GM21619 (cell line): ENCODE data around the gene PHLDB3.
A peak's percentile ranks its signal among the peaks of the same experiment; 100 is the strongest.
"Not testable (repeated sequence)": the region's sequence is repeated elsewhere in the genome, so short reads cannot be mapped to it uniquely, and the experiment has no call there.

Experiments used
- ATAC-seq: cut with Tn5 transposase; IDR thresholded peaks from one replicate; pipeline ENCODE4 v1.9.1; 2021; ENCODE audit not compliant: unreplicated experiment

Gene PHLDB3

DNA sequence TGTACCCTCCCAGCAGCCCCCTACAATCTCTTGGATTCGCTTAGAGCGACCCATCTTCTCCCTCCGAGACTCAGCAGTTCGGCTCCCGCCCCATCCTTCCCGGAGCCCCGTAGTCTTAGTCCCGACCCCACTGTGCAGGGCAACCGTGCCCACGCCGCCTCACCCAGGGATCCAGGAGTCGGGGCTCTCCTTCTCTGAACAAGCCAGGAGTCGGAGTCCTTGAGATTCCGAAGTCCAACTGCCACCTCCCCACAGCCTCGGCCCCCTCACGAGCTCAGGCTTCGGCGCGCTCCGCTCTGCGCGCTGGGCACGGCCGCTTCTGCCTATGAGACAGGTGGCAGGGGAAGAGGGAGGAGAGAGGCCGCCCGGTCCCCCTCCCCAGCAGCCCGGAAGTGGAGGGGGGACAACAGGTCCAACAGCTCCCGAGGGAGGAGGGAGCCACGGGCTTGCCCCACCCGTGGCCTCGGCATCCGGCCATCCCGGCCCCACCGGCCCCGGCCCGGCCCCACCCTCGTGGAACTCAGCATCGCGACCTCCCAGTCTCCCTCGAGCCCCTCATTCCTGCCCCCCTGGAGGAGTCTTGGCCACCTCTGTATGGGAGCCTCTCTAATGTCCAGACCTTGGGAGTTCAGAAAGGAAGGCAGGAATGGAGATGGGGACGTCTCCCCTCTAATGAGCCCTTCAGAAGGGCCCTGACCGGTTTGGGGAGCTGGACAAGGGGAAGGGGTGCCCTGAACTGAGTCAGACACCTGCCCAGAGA lies at the start of gene PHLDB3:
Gene PHLDB3 (minus strand): TSS at position 321 of the 760 bp plus-strand sequence. CDS start 628 bp downstream, outside the sequence.
- ATAC-seq, result peak; percentile 14

DNA sequence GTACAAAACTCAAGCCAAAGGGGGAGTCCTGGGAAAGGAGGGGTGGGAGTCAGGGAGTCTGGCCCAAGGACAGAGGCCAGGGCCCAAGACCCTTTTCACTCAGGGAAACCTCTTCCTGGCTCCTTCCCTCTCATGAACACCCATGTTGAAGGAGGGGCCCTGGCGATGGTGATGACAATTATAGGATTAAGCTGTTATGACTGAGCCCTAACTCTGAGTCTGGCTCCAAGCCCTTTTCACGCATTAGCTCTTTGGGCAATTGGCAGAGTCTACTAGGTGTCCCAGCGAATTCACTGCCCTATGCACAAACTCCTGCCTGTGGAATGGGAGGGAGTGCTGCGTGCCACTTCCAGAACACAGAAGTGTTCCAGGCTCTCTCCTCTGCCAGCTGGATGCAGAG lies 49.1 kb upstream of the PHLDB3 start:
- no peak for ATAC-seq

DNA sequence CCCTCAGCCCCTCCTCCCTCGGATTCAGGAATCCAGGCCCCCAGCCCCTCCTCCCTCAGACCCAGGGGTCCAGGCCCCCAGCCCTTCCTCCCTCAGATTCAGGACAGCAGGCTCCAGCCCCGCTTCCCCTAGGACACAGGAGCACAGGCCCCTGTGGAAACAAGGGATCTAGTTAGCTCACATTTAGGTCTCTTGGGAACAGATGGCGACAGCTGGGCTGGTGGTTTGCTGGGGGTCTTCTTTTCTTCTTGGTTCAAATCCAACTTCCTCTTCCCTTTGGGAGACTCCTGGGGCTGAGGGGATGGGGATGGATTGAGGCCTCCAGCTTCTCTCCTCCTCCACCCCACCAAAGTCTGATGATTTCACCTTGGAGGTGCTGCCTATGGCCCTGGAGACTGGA lies 48.1 kb upstream of the PHLDB3 start:
- ATAC-seq, result no peak

DNA sequence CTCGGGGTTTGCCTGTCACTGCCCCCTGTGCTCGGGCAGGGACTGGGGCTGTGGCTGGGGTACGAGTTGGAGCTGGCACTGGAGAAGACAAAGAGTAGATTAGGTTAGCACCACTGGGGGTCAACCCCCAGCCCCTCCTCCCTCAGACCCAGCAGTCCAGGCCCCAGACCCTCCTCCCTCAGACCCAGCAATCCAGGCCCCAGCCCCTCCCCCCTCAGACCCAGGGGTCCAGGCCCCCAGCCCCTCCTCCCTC lies 47.6 kb upstream of the PHLDB3 start:
- ATAC-seq, result no peak

DNA sequence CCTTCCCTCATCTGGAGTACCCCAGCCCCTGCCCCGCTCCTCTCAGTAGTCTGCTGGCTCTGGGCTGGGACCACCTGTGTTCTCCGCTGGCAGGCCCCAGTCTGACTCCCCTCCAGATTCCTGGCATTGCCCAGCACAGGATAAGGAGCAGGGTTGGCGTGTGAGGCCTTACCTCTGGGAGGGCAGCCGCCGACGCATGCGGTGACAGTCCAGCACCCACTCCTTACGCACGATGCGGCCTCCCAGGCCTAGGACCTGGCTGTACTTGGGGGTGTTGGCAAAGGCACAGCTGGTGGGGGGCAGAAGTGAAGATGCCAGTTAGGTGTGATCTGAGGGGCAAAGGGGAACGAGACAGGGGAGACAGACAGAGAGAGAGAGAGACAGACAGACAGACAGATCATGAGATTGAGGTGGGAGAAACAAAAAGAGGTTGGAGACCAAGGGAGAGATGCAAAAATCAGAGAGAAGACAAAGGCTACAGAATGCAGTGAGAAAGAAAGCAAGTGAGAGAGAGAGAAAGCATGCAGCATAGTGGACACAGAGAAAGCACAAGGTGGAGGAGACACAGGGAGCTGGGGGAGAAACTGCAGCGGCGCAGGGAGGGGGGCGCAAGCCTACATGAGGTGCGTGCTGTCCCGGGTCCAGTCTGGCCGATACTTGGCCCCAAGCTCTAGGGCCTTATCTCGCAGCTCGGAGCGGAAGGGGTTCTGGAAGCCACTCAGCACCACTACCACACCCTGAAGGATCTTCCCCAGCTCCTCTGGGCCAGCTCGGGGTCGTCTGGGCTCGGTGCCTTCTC lies 47.1 kb upstream of the PHLDB3 start:
- ATAC-seq, result no peak

DNA sequence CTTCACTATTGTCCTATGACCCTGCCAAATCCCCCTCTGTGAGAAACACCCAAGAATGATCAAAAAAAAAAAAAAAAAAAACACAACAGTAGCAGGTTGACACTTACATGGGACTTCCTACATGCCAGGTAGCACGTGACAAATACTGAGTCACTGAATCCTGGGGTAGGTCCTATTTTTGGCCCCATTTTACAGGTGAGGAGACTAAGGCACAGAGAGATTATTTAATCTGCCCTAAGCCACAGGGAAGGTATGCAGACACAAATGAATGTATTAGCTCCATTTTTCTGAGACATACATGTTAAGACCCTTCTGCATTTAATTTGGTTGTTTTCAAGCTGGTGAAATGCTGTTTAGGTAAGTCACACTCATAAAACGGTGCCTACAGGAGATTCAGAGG lies 44.2 kb upstream of the PHLDB3 start:
- no peak for ATAC-seq

DNA sequence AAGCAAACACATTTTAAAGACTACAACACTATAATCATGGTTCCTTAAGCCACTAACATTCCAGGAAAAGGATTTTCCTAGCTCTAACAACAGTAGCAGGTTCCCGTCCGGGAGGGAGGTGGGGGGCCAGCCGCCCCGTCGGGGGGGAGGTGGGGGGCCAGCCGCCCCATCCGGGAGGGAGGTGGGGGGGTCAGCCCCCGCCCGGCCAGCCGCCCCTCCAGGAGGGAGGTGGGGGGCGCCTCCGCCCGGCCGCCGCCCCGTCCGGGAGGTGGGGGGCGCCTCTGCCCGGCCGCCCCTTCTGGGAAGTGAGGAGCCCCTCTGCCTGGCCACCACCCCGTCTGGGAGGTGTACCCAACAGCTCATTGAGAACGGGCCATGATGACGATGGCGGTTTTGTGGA lies 43.4 kb upstream of the PHLDB3 start:
- ATAC-seq, result not testable (repeated sequence)

DNA sequence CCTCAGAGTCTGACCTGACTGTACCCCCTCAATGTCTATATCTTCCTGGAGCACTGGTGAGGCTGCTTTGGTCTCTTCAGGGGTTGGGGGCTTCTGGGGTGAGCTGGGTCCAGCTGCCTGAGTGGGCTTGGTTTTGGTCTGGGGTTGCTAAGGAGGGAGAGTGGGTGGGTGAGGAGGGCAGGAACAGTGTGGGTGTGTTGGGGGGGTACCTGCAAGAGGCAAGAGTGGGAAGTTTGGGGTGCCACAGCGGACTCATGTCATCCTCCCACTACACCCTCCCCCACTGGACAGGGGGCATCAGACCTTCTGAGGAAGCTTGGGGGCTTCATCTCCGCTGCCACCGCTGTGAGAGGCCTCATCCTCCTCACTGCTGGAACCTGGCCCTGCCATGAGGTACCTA lies 42.0 kb upstream of the PHLDB3 start:
- no peak for ATAC-seq

DNA sequence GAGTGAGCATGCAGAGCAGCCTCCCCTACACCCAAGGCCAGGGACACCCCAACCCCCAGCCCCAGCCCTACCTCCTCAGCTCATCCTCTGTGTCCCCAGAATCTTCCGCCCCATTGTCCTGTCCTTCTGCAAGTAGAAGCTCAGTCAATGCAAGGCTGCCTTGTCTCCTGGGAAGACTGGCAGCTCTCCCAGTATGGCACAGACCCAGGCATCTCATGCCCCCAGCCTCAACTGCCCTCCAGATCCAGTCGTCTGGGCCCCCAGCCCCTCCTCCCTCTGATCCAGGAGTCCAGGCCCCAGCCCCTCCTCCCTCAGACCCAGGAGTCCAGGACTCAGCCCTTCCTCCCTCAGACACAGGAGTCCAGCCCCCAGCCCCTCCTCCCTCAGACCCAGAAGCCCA lies 41.4 kb upstream of the PHLDB3 start:
- ATAC-seq, result no peak

DNA sequence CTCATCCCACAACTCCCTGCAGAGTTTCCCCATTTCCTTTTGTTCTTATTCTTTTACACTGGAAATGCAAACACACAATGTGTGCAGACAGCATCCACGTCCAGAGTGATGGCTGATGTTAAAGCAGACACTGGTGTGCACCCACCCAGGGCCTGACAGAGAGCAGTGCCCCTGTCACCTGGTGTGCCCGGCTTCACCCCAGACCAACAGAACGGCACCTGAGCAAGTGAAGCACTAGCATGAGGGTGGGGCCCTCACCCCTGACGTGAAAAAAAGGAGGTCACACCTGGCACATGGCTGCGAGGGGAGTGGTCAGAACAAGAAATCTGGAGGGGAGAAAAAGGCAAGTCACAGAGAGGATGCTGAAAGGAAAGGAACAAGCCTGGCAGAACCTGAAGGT lies 40.7 kb upstream of the PHLDB3 start:
- ATAC-seq, result no peak

DNA sequence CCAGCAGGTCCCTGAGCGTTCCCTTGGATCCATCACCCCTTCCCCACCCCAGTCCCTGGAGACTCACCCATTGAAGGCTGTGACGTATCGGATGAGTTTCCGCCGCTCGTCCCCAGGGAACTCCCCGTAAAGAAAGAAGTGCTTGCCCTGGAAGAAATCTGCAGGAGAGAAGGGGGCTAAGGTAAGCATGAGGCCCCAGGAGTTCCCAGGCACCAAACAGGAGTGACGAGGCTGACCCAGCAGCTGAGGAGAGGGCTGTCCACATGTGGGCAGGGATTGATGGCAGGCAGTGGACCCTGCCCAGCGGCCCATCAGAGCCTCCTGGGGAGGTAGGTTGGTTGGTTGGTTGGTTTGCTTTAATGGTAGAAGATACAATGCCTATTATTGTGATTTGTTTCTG lies 39.5 kb upstream of the PHLDB3 start:
- no peak for ATAC-seq

DNA sequence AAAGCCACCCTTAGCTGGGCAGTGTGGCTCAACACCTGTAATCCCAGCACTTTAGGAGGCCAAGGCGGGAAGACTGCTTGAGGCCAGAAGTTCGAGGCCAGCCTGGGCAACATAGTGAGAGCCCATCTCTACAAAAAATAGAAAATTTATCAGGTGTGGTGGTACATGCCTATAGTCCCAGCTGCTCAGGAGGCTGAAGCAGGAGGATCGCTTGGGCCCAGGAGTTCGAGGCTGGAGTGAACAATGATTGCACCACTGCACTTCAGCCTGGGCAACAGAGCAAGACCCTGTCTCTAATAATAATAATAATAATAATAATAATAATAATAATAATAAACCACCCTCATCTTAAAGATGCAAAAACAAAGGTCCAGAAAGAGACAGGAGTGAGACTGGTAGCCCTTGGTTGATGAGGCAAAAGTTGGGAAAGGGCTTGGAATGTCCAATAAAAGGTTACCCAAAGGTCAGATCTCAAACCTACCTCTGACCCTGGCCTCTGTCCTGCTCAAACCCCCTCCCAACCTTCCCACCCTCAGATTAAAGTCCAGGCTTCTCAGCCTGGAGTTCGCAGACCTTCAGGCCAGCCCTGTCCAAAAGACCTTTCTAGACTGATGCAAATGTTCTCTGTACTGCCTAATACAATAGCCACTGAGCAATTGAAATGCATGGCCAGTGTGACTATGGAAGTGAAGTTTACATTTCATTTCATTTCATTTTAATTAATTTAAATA lies 37.5 kb upstream of the PHLDB3 start:
- ATAC-seq, result no peak

DNA sequence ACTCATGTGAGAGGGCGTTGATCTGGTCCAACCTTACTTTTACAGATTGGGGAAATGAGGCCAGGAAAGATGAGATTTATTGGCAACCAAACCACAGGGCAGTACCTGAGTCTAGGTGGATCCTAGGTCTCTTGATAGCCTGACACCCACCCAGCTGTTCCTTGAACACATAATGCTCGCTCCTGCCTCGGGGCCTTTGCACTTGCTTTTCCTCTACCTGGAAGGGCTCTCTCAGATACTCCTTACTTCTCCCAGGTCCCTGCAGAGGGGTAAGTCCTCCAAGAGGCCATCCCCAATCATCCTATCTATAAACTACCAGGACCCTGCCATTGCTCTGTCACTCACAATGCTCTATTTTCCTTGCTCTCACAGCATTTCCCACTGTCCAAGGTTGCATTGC lies 35.8 kb upstream of the PHLDB3 start:
- no peak for ATAC-seq

DNA sequence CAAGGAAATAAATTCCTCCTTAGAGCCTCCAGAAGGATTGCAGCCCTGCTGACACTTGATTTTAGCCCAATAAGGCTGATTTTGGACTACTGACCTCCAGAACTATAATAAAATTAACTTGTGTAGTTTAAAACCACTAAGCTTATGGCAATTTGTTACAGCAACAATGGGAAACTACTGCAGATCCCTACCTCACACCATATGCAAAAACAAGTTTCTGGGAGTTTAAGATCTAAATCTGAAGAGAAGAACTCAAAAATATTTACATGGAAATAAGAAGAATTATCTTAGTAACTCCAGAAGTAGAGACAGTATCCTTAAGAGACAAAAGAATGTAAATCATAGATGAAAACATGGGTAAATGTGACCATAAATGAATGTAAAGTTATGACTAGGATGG lies 34.4 kb upstream of the PHLDB3 start:
- no peak for ATAC-seq

DNA sequence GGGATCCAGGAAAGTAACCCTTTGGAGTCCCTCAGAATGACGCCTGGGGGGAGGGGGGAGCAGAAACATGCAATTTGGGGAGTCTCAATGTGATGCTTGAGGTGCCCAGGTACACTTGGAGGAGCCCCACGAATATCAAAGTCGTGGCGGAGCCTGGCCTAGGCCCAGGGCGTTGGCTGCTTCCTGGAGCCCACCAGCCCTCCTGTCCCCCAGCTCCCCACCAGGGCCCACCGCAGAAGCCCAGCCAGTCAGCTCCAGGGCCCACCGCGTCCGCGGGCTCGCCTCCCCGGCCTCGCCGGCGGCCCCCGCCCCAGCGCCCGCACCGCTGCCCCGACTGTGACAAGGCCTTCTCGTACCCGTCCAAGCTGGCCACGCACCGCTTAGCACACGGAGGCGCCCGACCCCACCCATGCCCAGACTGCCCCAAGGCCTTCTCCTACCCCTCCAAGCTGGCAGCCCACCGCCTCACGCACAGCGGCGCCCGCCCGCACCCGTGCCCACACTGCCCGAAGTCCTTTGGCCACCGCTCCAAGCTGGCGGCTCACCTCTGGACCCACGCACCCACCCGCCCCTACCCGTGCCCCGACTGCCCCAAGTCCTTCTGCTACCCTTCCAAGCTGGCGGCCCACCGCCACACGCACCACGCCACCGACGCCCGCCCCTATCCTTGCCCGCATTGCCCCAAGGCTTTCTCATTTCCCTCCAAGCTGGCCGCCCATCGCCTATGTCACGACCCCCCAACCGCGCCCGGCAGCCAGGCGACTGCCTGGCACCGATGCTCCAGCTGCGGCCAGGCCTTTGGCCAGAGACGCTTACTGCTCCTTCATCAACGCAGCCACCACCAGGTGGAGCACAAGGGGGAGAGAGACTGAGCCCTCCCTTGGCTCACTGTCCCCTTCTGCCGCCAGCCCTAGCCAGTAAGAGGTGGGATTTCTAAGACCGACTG lies 30.5 kb upstream of the PHLDB3 start:
- ATAC-seq, result no peak

DNA sequence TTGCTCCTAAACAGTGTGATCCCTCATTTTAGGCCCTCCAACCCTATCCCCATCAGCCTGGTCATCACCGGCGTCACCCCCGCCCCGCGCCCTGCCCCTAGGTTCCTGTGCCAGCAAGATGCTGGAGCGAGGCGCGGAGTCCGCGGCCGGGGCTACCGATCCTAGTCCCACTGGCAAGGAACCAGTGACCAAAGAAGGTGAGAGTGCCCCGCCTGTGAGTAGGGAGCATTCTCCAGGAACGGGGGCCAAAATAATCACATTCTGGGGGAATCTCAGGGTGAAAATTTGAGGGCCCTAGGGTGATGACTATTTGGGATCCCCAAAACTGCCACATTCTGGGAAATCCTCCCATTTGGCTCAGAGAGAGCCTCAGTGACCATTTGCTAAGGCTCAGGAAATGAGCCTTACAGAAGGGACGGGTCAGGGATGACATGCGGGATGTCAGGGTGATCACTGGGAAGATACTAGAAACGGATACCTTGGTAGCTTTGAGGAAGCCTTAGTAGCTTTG lies 29.8 kb upstream of the PHLDB3 start:
- ATAC-seq, result no peak

DNA sequence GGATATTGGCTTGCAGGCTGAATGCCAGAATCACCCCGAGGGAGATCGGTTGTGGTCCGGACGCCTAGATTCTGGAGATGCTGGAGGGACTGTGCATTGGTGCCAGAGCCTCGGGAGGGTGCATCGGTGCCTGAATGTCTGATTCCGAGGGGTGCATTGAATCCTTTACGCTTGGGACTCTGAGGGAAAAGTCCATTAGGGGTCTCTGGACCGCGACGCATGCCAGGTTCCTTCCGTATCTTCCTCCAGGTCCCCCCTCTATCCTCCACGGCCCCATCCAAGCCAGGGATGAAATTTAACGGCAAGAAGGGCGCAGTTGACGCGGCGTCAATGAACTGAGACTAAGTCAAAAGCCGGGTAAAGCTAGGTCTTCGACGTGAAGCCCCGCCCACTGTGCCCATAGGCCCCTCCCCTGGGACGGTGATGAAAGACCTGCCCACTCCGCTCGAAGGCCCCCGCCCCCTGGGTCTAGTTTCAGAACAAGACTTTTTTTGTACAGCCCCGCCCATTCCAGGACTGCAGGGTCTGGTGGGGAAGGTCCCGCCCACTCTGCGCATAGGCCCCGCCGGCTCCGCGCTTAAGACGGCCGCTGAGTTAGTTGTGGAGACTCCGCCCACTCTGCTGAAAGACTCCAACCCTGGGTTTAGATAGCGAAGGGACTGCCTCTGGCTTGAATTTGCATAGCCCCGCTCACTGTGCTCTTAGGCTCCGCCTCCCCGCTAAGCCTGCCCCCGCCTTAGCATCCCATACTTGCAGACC lies 29.2 kb upstream of the PHLDB3 start:
- peak; percentile 55 for ATAC-seq

DNA sequence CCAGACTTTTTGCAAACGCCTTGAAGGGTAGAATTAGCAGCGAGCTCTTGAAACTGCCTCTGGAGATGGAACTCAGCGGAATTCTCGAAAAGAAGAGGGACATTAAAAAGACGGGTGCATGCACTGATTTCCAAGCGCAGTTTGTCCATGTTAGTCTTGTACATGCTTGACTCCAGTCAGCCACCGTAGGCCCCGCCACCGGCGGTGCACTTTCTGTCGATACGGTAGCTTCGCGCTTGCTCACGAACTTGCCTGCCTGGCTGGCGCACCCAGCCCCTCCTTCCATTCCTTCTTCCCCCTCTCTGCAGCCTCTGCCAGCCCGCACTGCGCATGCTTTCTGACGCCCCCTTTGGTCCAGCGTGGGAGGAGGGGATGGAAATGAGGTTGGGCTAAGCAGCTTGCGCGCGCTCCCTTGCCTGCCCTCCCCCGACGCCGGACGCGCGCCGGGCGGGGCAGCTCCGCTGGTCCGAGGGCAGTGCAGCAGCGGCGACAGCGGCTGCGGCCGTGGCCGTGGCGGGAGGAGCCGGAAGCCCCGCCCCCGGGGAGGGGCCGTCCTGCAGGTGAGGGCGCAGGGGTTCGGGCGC lies 28.5 kb upstream of the PHLDB3 start, which contains the start of gene ZNF575:
Gene ZNF575 (plus strand): TSS at position 227 of the 584 bp plus-strand sequence. CDS start 1,235 bp downstream, outside the sequence.
- peak; percentile 59 for ATAC-seq

DNA sequence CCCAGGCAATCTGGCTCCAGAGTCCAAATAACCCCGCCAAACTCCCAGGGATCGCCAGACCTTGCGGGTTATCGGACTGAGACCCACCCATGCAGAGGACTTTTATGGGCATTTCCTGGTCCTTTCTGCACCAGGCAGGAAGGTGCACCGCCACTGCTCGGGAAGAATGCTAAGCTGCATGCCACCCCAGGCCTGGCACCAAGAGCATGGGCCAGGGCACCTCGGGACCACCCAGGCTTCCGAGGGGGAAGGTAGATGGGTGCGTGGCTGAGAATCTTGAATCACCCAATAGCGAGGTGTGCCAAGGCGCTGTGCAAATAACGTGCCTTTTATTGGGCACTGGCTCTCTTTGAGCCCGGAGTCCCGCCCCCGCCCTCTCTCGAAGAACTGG lies 28.0 kb upstream of the PHLDB3 start:
- peak; percentile 11 for ATAC-seq
